Fibroblast of gingiva (primary cell): ENCODE data around the gene LDAH.

ENCODE experiments used
- DNase-seq: peaks from one replicate; pipeline ENCODE4 v3.0.0-alpha.2; 2011; ENCODE audit warnings: low read depth

The LDAH gene

GRCh38 chr2:20680744-20681375 lies 142.0 kb downstream of the LDAH start:
- DNase-seq, result no peak

GRCh38 chr2:20678780-20679179 lies 144.1 kb downstream of the LDAH start:
- DNase-seq, result no peak

GRCh38 chr2:20678086-20678395 lies 144.9 kb downstream of the LDAH start:
- no peak for DNase-seq

GRCh38 chr2:20677301-20678085 lies 145.4 kb downstream of the LDAH start:
- DNase-seq, result no peak

GRCh38 chr2:20676353-20677215 lies 146.3 kb downstream of the LDAH start:
- DNase-seq, result no peak

- DNase-seq, result no peak
Measured at GRCh38 chr2:20675701-20676352, 147.1 kb downstream of the LDAH start.

- DNase-seq, result peak; percentile 66
Measured at GRCh38 chr2:20674974-20675679, 147.8 kb downstream of the LDAH start.

- DNase-seq, result no peak
Measured at GRCh38 chr2:20674309-20674965, 148.5 kb downstream of the LDAH start.

GRCh38 chr2:20673686-20674308 lies 149.1 kb downstream of the LDAH start:
- no peak for DNase-seq

- no peak for DNase-seq
Measured at GRCh38 chr2:20672201-20672951, 150.5 kb downstream of the LDAH start.

- DNase-seq, result no peak
Measured at GRCh38 chr2:20671736-20672080, 151.2 kb downstream of the LDAH start.

- DNase-seq, result no peak
Measured at GRCh38 chr2:20671036-20671735, 151.7 kb downstream of the LDAH start.

- DNase-seq, result no peak
Measured at GRCh38 chr2:20670315-20671035, 152.4 kb downstream of the LDAH start.

GRCh38 chr2:20669562-20670314 lies 153.2 kb downstream of the LDAH start:
- DNase-seq, result no peak

- DNase-seq, result no peak
Measured at GRCh38 chr2:20668871-20669475, 153.9 kb downstream of the LDAH start.

- no peak for DNase-seq
Measured at GRCh38 chr2:20668451-20668850, 154.4 kb downstream of the LDAH start.

GRCh38 chr2:20667531-20668401 lies 155.1 kb downstream of the LDAH start:
- DNase-seq, result no peak
